Parathyroid adenoma (tissue), 2 donors: ENCODE data around the gene KATNA1.

Source experiments
- H2AFZ ChIP-seq: fragments of 300-600 bp; sonication (generic); one replicate; pipeline ENCODE4 v1.7.0; 2017; ENCODE audit warnings: antibody characterized with exemption, mild to moderate bottlenecking
- H3K27ac ChIP-seq: fragments of 300-600 bp; sonication (generic); one replicate; pipeline ENCODE4 v1.7.0; 2017
- H3K27me3 ChIP-seq: fragments of 300-600 bp; sonication (generic); one replicate; pipeline ENCODE4 v1.7.0; 2017; ENCODE audit warnings: low read length; ENCODE audit not compliant: control insufficient read depth, insufficient read depth
- H3K36me3 ChIP-seq: fragments of 300-600 bp; sonication (generic); one replicate; pipeline ENCODE4 v1.7.0; 2017; ENCODE audit warnings: low read length; ENCODE audit not compliant: control insufficient read depth, insufficient read depth
- H3K4me1 ChIP-seq: fragments of 300-600 bp; sonication (generic); one replicate; pipeline ENCODE4 v1.7.0; 2017; ENCODE audit warnings: control low read depth
- H3K4me2 ChIP-seq: fragments of 300-600 bp; sonication (generic); one replicate; pipeline ENCODE4 v1.7.0; 2017; ENCODE audit warnings: low read length
- H3K4me3 ChIP-seq: fragments of 300-600 bp; sonication (generic); one replicate; pipeline ENCODE4 v1.7.0; 2017; ENCODE audit warnings: low read depth, low read length
- H3K79me2 ChIP-seq: fragments of 300-600 bp; sonication (generic); one replicate; pipeline ENCODE4 v1.7.0; 2017; ENCODE audit warnings: control low read depth
- H3K9ac ChIP-seq: fragments of 300-600 bp; sonication (generic); one replicate; pipeline ENCODE4 v1.7.0; 2017; ENCODE audit warnings: mild to moderate bottlenecking
- H3K9me3 ChIP-seq: fragments of 300-600 bp; sonication (generic); one replicate; pipeline ENCODE4 v1.7.0; 2017; ENCODE audit warnings: low read length; ENCODE audit not compliant: control insufficient read depth
- CTCF ChIP-seq: fragments of 300-600 bp; sonication (generic); IDR thresholded peaks from one replicate; pipeline ENCODE4 v1.7.0; 2017; ENCODE audit warnings: antibody characterized with exemption, mild to moderate bottlenecking
- donor health status: primary hyperparathyroidism.

Gene KATNA1

GRCh38 chr6:149648148-149649145, at the start of gene KATNA1:
Gene KATNA1 (minus strand): TSS chr6:149648714. CDS start chr6:149638547, 10,167 bp downstream.
- TF ChIP-seq CTCF = no peak
- Histone ChIP-seq H3K27me3 (no peaks in the 10 kb centered on the region), H3K4me2 (peak within 1 kb of the TSS; percentile 95), H3K27ac (peak within 1 kb of the TSS; percentile 71), H3K4me3 (peak within 1 kb of the TSS; percentile 94), H3K4me1 (peaks cover 3% of the 10 kb centered on the region), H3K9me3 (no peaks in the 10 kb centered on the region), H3K79me2 (peaks cover 15% of the 10 kb centered on the region), H3K9ac (peak within 1 kb of the TSS; percentile 38), H2AFZ (peak within 1 kb of the TSS; percentile 98), H3K36me3 (no peaks in the 10 kb centered on the region)

- Histone ChIP-seq H3K9me3 (no peaks in the 10 kb centered on the region), H3K79me2 (peaks cover 52% of the 10 kb centered on the region), H3K9ac (no peak overlapping the region), H3K36me3 (no peaks in the 10 kb centered on the region), H3K27me3 (no peaks in the 10 kb centered on the region), H3K4me1 (no peaks in the 10 kb centered on the region), H3K4me3 (no peak overlapping the region), H2AFZ (no peak overlapping the region), H3K4me2 (no peak overlapping the region), H3K27ac (no peak overlapping the region)
- TF ChIP-seq CTCF = no peak
These were observed 49.7 kb upstream of the KATNA1 start for GRCh38 chr6:149698175-149698574.

GRCh38 chr6:149696901-149697300, 48.4 kb upstream of the KATNA1 start:
- Histone ChIP-seq H3K4me2 (no peak overlapping the region), H3K27me3 (no peaks in the 10 kb centered on the region), H3K36me3 (no peaks in the 10 kb centered on the region), H3K79me2 (peaks cover 60% of the 10 kb centered on the region), H3K9me3 (no peaks in the 10 kb centered on the region), H3K4me1 (no peaks in the 10 kb centered on the region), H3K9ac (no peak overlapping the region), H3K27ac (no peak overlapping the region), H2AFZ (no peak overlapping the region), H3K4me3 (no peak overlapping the region)
- no peak for TF ChIP-seq CTCF

GRCh38 chr6:149694921-149695320, 46.4 kb upstream of the KATNA1 start:
- no peak overlapping the region for H3K27ac ChIP-seq
- H3K4me2 ChIP-seq = no peak overlapping the region
- H3K36me3 ChIP-seq = no peaks in the 10 kb centered on the region
- no peak for TF ChIP-seq CTCF
- H3K9me3 ChIP-seq = no peaks in the 10 kb centered on the region
- no peaks in the 10 kb centered on the region for H3K27me3 ChIP-seq
- H2AFZ ChIP-seq = no peak overlapping the region
- peaks cover 65% of the 10 kb centered on the region for H3K79me2 ChIP-seq
- H3K4me1 ChIP-seq = no peaks in the 10 kb centered on the region
- H3K4me3 ChIP-seq = no peak overlapping the region
- no peak overlapping the region for H3K9ac ChIP-seq
